Mesothelial cell of epicardium (in vitro differentiated cells): ENCODE data around the gene OTOP1. TPM values are rescaled to one million over a fixed set of nuclear protein-coding genes. Genes with fewer than 3 reads are reported as not detected.
"Not testable (repeated sequence)": the region's sequence is repeated elsewhere in the genome, so short reads cannot be mapped to it uniquely, and the experiment has no call there.

Source experiments
- DNase-seq, 2 experiments: peaks; one replicate each; pipeline ENCODE4 v3.0.0; 2021; ENCODE audit warnings: low spot score in 2 of 2; ENCODE audit not compliant: unreplicated experiment in 2 of 2
- H3K27ac Mint-ChIP-seq: 2 replicates; pipeline ENCODE4 v1.8.0; 2021; ENCODE audit warnings: mixed read lengths
- H3K27me3 Mint-ChIP-seq: 2 replicates; pipeline ENCODE4 v1.8.0; 2021; ENCODE audit warnings: low read depth, mixed read lengths
- H3K36me3 Mint-ChIP-seq: 2 replicates; pipeline ENCODE4 v1.8.0; 2021; ENCODE audit warnings: mixed read lengths
- H3K4me1 Mint-ChIP-seq: 2 replicates; pipeline ENCODE4 v1.8.0; 2021; ENCODE audit warnings: mixed read lengths
- H3K4me3 Mint-ChIP-seq: 2 replicates; pipeline ENCODE4 v1.8.0; 2021; ENCODE audit warnings: mild to moderate bottlenecking, moderate library complexity, mixed read lengths
- H3K9me3 Mint-ChIP-seq: 2 replicates; pipeline ENCODE4 v1.8.0; 2021; ENCODE audit warnings: mixed read lengths
- CTCF ChIP-seq: fragments of 200-600 bp; sonication (generic); IDR thresholded peaks from one replicate; pipeline ENCODE4 v1.5.0; 2021; ENCODE audit warnings: antibody characterized with exemption; ENCODE audit not compliant: unreplicated experiment
- total RNA-seq: library from RNA; stranded (reverse); gene quantifications from 3 replicates; pipeline ENCODE4 v1.2.1, GENCODE V29; 2021

The OTOP1 gene
- total RNA-seq, 1 donor from 2014 or later: not detected

GRCh38 chr4:4185528-4185927 is 41.2 kb downstream of the OTOP1 start:
- TF ChIP-seq CTCF: no peak
- DNase-seq: no peak
- Mint-ChIP-seq H3K27me3 (peaks cover 59% of the 10 kb centered on the region), H3K27ac (no peak overlapping the region), H3K9me3 (no peaks in the 10 kb centered on the region), H3K36me3 (no peaks in the 10 kb centered on the region), H3K4me1 (no peaks in the 10 kb centered on the region), H3K4me3 (no peak overlapping the region)

- H3K27me3 Mint-ChIP-seq: peaks cover 52% of the 10 kb centered on the region
- no peaks in the 10 kb centered on the region for H3K9me3 Mint-ChIP-seq
- no peaks in the 10 kb centered on the region for H3K36me3 Mint-ChIP-seq
- H3K4me3 Mint-ChIP-seq: no peak overlapping the region
- no peaks in the 10 kb centered on the region for H3K4me1 Mint-ChIP-seq
- no peak overlapping the region for H3K27ac Mint-ChIP-seq
- peak; percentile 78 for TF ChIP-seq CTCF
- peak in 1 of 2 experiments; percentile 54 for DNase-seq
These were observed 43.7 kb downstream of the OTOP1 start for GRCh38 chr4:4182835-4183568.

DNA sequence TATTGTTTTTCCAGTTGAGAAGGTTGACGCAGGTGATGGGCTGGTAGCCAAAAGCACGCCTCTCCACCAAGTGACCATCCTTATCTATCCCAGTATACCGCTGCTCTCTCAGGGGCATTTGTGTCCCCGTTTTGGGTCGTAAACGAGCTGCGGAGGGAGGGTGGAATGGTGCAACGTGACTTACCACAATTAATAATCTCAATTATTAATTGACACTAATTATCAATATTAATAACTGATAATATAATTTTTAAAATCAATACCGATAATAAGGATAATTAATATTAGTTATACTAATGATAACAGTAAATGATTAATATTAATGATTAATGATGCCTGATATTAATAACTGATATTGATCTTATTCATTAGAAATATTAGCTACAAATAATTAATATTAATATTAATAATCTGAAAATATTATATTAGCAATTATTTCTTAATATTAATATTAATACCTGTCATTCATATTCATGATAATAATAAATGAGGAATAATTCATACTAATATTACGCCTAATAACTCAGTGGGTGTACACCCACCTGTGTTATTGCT is 56.1 kb downstream of the OTOP1 start:
- Mint-ChIP-seq H3K9me3 (peaks cover 4% of the 10 kb centered on the region), H3K4me3 (no peak overlapping the region), H3K4me1 (peaks cover 11% of the 10 kb centered on the region), H3K27me3 (peaks cover 42% of the 10 kb centered on the region), H3K36me3 (no peaks in the 10 kb centered on the region), H3K27ac (no peak overlapping the region)
- no peak for DNase-seq
- no peak for TF ChIP-seq CTCF

DNA sequence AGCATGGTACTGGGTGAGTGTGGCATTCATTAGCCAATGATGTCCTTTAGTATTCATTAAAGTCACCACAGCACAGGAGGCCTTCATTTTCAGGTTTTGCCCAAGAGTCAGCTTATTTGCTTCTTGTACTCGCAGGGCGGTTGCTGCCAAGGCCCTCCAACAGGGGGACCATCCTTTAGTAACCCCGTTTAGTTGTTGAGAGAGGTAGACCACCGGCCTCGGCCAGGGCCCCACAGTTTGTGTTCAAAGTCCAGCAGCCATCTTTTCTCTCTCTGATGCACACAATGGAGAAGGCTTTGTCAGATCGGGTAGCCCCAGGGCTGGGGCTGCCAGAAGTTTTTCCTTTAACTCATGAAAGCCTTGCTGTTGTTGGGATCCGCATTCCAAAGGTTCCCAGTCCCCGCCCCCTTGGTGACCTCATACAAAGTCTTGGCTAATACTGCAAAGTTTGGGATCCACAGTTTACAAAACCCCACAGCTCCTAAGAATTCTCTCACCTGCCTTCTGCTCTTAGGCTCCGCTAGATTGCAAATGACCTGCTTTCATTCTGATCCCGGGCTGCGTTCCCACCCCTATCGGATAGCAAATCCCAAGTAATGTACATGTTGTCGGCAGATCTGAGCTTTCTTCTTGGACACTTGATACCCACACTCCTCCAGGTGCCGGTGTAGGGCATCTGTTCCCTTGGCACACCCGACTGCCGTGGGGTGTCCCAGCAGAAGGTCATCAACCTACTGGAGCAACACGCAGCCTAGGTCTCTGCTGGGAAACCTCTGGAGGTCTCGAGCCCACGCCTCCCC is 58.5 kb downstream of the OTOP1 start:
- Mint-ChIP-seq H3K27me3 (peaks cover 26% of the 10 kb centered on the region), H3K4me1 (peaks cover 11% of the 10 kb centered on the region)
- H3K4me3 Mint-ChIP-seq, H3K27ac Mint-ChIP-seq, H3K36me3 Mint-ChIP-seq, DNase-seq, H3K9me3 Mint-ChIP-seq: not testable (repeated sequence)

DNA sequence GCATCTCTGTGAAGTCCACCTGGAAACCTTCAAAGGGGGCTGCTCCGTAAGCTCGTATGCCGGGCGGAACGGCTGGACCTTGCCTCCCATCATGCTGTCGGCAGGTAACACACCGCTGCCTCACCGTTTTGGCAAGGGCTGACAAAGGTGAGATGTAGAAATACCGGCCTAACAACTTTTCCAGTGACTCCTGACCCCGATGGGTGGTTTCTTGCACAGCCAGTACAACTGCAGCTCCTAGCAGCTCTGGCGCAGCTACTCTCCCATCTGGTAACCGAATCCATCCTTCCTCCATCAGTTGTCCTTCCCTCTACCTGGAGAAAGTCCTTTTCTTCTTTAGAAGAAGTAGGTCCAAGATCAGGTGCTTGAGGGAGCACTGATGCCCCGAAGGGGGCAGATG is 59.7 kb downstream of the OTOP1 start:
- H3K4me3 Mint-ChIP-seq, H3K27ac Mint-ChIP-seq, DNase-seq, H3K36me3 Mint-ChIP-seq, H3K9me3 Mint-ChIP-seq: not testable (repeated sequence)
- H3K4me1 Mint-ChIP-seq: peaks cover 17% of the 10 kb centered on the region
- H3K27me3 Mint-ChIP-seq: peaks cover 23% of the 10 kb centered on the region

DNA sequence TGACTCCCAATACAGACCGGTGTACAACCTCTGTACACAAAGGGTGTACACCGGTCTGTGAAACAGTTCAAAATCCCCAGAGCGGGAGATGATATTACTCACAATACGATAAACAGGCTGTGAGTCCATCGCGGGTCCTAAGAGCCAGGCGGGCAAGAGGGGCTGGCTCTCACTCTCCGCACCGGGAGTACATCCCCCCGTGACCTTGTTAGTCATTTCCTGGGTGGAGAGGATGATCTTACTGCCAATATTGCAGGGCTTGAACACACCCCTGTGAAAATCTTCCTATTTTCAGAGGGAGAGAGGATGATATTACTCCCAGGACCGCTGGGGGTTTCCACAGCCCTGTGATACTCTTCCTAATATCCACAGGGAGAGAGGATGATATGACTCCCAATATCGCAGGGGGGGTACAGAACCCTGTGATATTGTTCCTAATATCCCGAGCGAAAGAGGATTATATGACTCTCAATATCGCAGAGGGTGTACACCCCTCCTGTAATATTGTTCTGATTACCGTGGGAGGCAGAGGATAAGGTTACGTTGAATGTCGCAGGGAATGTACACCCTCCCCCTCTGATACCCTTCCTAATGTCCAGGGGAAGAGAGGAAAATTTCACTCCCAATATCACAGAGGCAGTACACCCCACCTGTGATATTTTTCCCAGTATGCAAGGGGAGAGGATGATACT is 60.9 kb downstream of the OTOP1 start:
- not testable (repeated sequence) for H3K9me3 Mint-ChIP-seq, H3K27ac Mint-ChIP-seq, DNase-seq, H3K4me3 Mint-ChIP-seq, H3K36me3 Mint-ChIP-seq
- Mint-ChIP-seq H3K4me1 (peaks cover 24% of the 10 kb centered on the region), H3K27me3 (peaks cover 24% of the 10 kb centered on the region)

GRCh38 chr4:4164532-4165173 is 62.1 kb downstream of the OTOP1 start:
- not testable (repeated sequence) for H3K9me3 Mint-ChIP-seq, H3K27ac Mint-ChIP-seq, H3K36me3 Mint-ChIP-seq, H3K4me3 Mint-ChIP-seq, DNase-seq
- Mint-ChIP-seq H3K4me1 (peaks cover 24% of the 10 kb centered on the region), H3K27me3 (peaks cover 25% of the 10 kb centered on the region)

- H3K36me3 Mint-ChIP-seq, DNase-seq, H3K4me3 Mint-ChIP-seq, H3K9me3 Mint-ChIP-seq, H3K27ac Mint-ChIP-seq: not testable (repeated sequence)
- peaks cover 19% of the 10 kb centered on the region for H3K4me1 Mint-ChIP-seq
- peaks cover 19% of the 10 kb centered on the region for H3K27me3 Mint-ChIP-seq
These were observed 64.5 kb downstream of the OTOP1 start for GRCh38 chr4:4162186-4162585.

DNA sequence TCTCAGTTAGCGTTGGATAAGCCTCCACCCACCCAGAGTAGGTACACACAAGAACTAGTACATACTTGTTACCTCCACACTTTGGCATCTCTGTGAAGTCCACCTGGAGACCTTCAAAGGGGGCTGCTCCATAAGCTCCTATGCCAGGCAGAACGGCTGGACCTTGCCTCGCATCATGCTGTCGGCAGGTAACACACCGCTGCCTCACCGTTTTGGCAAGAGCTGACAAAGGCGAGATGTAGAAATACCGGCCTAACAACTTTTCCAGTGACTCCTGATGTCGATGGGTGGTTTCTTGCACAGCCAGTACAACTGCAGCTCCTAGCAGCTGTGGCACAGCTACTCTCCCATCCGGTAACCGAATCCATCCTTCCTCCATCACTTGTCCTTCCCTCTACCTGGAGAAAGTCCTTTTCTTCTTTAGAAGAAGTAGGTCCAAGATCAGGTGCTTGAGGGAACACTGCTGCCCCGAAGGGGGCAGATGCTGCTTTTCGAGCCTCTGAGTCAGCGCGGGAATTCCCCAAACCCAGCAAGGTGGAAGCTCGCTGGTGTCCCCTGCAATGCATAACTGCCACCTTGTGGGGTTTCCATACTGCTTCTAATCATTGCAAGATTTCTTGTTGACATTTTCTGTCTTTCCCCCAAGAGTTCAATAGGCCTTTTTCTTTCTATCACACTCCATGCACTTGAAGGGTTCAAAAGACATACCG is 65.6 kb downstream of the OTOP1 start:
- not testable (repeated sequence) for DNase-seq, H3K4me3 Mint-ChIP-seq, H3K27ac Mint-ChIP-seq, H3K9me3 Mint-ChIP-seq, H3K36me3 Mint-ChIP-seq
- peaks cover 11% of the 10 kb centered on the region for H3K27me3 Mint-ChIP-seq
- peaks cover 22% of the 10 kb centered on the region for H3K4me1 Mint-ChIP-seq
